ENCODE measurements around the gene CARNS1.

Gene CARNS1

DNA sequence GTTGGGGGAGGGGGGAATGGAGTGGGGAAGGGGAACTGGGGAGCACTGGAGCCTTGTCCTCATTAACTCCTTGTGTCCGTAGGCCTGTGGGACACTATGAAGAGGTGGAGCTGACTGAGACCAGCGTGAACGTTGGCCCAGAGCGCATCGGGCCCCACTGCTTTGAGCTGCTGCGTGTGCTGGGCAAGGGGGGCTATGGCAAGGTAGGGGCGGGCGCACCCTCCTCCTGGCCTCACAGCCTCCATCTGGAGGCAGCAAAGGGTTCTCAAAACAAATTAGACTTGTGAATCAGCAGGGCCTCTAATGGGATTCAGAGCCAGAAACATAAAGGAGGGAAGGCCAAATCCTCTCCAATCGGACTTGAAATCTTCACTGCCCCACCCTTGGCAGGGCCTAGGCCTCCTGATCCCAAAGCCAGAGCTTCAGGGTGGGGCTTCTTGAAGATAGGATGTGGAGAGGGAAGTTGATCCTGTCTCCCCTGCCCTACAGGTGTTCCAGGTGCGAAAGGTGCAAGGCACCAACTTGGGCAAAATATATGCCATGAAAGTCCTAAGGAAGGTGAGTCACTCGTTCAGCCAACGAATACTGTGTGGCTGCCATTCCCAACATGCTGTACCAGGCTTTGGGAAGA, 13.7 kb downstream of the CARNS1 start:
- Histone ChIP-seq H3K27ac (peak overlapping the region; percentile 71), H3K4me1 (no peaks in the 10 kb centered on the region), H3K4me2 (ENCODE audit: low read length) (peak overlapping the region; percentile 94), H3K27me3 (ENCODE audit: control insufficient read depth, insufficient read depth, low read length) (no peaks in the 10 kb centered on the region), H2AFZ (no peak overlapping the region), H3K9me3 (ENCODE audit: control insufficient read depth, low read length) (no peaks in the 10 kb centered on the region), H3K79me2 (peaks cover 10% of the 10 kb centered on the region), H3K4me3 (ENCODE audit: low read depth, low read length) (peak overlapping the region; percentile 64), H3K9ac (peak overlapping the region; percentile 59), H3K36me3 (ENCODE audit: control insufficient read depth, insufficient read depth, low read length) (no peaks in the 10 kb centered on the region)
- TF ChIP-seq, protein P1, sequence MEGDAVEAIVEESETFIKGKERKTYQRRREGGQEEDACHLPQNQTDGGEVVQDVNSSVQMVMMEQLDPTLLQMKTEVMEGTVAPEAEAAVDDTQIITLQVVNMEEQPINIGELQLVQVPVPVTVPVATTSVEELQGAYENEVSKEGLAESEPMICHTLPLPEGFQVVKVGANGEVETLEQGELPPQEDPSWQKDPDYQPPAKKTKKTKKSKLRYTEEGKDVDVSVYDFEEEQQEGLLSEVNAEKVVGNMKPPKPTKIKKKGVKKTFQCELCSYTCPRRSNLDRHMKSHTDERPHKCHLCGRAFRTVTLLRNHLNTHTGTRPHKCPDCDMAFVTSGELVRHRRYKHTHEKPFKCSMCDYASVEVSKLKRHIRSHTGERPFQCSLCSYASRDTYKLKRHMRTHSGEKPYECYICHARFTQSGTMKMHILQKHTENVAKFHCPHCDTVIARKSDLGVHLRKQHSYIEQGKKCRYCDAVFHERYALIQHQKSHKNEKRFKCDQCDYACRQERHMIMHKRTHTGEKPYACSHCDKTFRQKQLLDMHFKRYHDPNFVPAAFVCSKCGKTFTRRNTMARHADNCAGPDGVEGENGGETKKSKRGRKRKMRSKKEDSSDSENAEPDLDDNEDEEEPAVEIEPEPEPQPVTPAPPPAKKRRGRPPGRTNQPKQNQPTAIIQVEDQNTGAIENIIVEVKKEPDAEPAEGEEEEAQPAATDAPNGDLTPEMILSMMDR (IDR thresholded peaks at IDR 0.05), result no peak

DNA sequence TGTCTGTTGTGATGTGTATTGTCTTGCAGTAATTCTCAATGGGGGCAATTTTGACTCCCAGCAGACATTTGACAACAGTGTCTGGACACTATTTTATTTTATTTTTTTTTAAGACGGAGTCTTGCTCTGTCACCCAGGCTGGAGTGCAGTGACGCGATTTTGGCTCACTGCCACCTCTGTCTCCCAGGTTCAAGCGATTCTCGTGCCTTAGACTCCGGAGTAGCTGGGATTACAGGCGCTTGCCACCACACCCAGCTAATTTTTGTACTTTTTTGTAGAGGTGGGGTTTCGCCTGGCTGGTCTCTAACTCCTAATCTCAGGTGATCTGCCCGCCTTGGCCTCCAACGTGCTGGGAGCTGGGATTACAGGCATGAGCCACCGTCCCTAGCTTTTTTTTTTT, 14.2 kb downstream of the CARNS1 start:
- Histone ChIP-seq H3K79me2 (peaks cover 10% of the 10 kb centered on the region), H3K4me3 (ENCODE audit: low read depth, low read length) (no peak overlapping the region), H3K27me3 (ENCODE audit: control insufficient read depth, insufficient read depth, low read length) (no peaks in the 10 kb centered on the region), H3K27ac (no peak overlapping the region), H3K4me1 (no peaks in the 10 kb centered on the region), H3K9me3 (ENCODE audit: control insufficient read depth, low read length) (no peaks in the 10 kb centered on the region), H3K9ac (no peak overlapping the region), H2AFZ (no peak overlapping the region), H3K4me2 (ENCODE audit: low read length) (no peak overlapping the region), H3K36me3 (ENCODE audit: control insufficient read depth, insufficient read depth, low read length) (no peaks in the 10 kb centered on the region)
- TF ChIP-seq, protein P1 (IDR thresholded peaks at IDR 0.05), result no peak

DNA sequence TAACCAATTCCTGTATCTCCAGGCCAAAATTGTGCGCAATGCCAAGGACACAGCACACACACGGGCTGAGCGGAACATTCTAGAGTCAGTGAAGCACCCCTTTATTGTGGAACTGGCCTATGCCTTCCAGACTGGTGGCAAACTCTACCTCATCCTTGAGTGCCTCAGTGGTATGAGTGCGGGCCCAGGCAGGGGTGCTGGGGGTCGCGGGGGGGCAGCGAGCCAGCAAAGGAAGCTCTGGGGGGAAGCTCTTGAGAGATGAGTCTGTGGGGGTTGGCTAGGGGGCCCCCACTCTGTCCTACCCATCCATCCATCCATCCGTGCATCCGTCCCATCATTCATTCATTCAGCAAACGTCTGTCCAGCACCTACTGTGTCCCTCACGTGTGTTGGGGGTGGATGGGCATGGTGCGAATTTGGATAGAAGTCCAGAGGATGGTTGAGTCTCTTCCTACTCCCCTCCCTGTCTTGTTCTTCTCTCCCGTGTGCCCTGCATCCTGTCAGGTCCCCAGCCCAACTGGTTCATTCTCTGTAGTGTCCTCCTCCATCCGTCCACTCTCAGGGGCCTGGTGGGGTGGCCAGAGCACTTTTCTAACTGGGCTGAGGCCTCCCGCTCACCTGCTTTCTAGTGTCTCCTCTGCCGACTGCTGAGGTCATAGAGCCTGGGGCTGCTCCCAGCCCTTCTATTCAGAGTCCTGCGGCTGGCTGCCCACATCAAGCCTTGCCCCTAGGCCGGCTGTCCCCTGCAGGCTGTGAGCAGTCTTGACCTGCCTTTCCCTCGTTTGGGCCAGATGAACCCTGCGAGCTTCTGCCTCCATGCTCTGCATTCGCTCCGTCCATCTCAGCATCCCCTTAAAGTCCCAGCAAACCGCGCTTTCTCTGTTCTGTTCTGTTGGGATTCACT, 16.1 kb downstream of the CARNS1 start:
- no peak overlapping the region for H3K4me3 ChIP-seq (ENCODE audit: low read depth, low read length)
- no peaks in the 10 kb centered on the region for H3K27me3 ChIP-seq (ENCODE audit: control insufficient read depth, insufficient read depth, low read length)
- no peak overlapping the region for H3K4me2 ChIP-seq (ENCODE audit: low read length)
- no peaks in the 10 kb centered on the region for H3K4me1 ChIP-seq
- no peak overlapping the region for H3K27ac ChIP-seq
- H3K79me2 ChIP-seq, result peaks cover 10% of the 10 kb centered on the region
- TF ChIP-seq, protein P1 (IDR thresholded peaks at IDR 0.05), result no peak
- no peak overlapping the region for H2AFZ ChIP-seq
- no peak overlapping the region for H3K9ac ChIP-seq
- no peaks in the 10 kb centered on the region for H3K36me3 ChIP-seq (ENCODE audit: control insufficient read depth, insufficient read depth, low read length)
- H3K9me3 ChIP-seq (ENCODE audit: control insufficient read depth, low read length), result no peaks in the 10 kb centered on the region

DNA sequence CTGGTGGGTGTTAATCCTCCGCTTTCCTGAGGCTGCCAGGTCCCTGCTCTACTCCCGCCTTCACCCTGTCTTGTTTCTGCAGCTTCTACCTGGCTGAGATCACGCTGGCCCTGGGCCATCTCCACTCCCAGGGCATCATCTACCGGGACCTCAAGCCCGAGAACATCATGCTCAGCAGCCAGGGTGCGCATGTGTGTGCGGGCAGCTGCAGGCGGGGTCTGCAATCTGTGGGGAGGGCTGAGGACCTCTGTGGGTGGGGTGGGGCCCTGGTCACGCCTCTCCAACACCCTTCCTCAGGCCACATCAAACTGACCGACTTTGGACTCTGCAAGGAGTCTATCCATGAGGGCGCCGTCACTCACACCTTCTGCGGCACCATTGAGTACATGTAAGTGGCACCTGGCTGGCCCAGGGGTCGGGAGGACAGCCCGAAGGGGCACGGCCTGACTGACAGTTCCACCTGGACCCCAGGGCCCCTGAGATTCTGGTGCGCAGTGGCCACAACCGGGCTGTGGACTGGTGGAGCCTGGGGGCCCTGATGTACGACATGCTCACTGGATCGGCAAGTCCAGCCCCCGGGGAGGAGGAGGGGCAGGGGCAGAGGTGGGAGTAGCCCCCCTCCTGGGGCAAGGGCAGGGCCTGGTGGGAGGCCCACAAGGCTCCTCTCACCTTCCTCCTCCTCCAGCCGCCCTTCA, 17.3 kb downstream of the CARNS1 start:
- Histone ChIP-seq H3K4me1 (no peaks in the 10 kb centered on the region), H3K4me3 (ENCODE audit: low read depth, low read length) (no peak overlapping the region), H3K27me3 (ENCODE audit: control insufficient read depth, insufficient read depth, low read length) (no peaks in the 10 kb centered on the region), H2AFZ (no peak overlapping the region), H3K79me2 (peaks cover 10% of the 10 kb centered on the region), H3K27ac (no peak overlapping the region), H3K9ac (no peak overlapping the region), H3K9me3 (ENCODE audit: control insufficient read depth, low read length) (no peaks in the 10 kb centered on the region), H3K4me2 (ENCODE audit: low read length) (no peak overlapping the region), H3K36me3 (ENCODE audit: control insufficient read depth, insufficient read depth, low read length) (no peaks in the 10 kb centered on the region)
- TF ChIP-seq, protein P1 (IDR thresholded peaks at IDR 0.05), result no peak

All from parathyroid adenoma (tissue), 2 donors.